H1 (cell line): ENCODE data around the gene GLP1R. TPM values are rescaled to one million over a fixed set of nuclear protein-coding genes. Genes with fewer than 3 reads are reported as not detected.

Experiments
- CTCF ChIA-PET: fragments of 300-600 bp; sonication (Branson Sonifier 250); formaldehyde crosslinking; loops from one replicate; lab custom pipeline; 2021; ENCODE audit not compliant: partially characterized antibody; lab: Charles Lee
- POLR2A ChIA-PET: fragments of 300-600 bp; sonication (Branson Sonifier 250); formaldehyde crosslinking; loops from one replicate; lab custom pipeline; 2021; ENCODE audit warnings: inconsistent platforms; ENCODE audit not compliant: partially characterized antibody; lab: Charles Lee
- DNase-seq, 2 experiments: peaks; one replicate each; pipeline versions ENCODE4 v3.0.0 to v3.0.0-alpha.2; 2010 to 2022; ENCODE audit warnings: low spot score in 2 of 2, low read depth in 1 of 2, mixed read lengths in 1 of 2
- FAIRE-seq: peaks from 2 replicates; lab custom pipeline; 2011; peaks lifted over from hg19 to GRCh38; lab: Jason Lieb, UNC
- H2AFZ ChIP-seq: 2 replicates; pipeline ENCODE4 v1.8.1; 2012; ENCODE audit warnings: low read length, inconsistent platforms
- H2AK5ac ChIP-seq: 2 replicates; pipeline ENCODE4 v1.6.1; 2013; ENCODE audit warnings: low read depth, low read length
- H2BK120ac ChIP-seq: replicated peaks from 2 replicates; pipeline ENCODE3; 2013; ENCODE audit warnings: low read depth, low read length, inconsistent platforms
- H2BK12ac ChIP-seq: 2 replicates; pipeline ENCODE4 v1.6.1; 2013; ENCODE audit warnings: low read depth, low read length
- H2BK15ac ChIP-seq: 2 replicates; pipeline ENCODE4 v1.6.1; 2013; ENCODE audit warnings: low read length
- H2BK20ac ChIP-seq: 2 replicates; pipeline ENCODE4 v1.6.1; 2013; ENCODE audit warnings: low read length
- H2BK5ac ChIP-seq: 2 replicates; pipeline ENCODE4 v1.6.1; 2013; ENCODE audit warnings: low read depth, low read length
- H3K14ac ChIP-seq: 2 replicates; pipeline ENCODE4 v1.6.1; 2013; ENCODE audit warnings: inconsistent platforms; ENCODE audit not compliant: insufficient read length
- H3K18ac ChIP-seq: 2 replicates; pipeline ENCODE4 v1.6.1; 2013; ENCODE audit warnings: low read length; ENCODE audit errors: extremely low read depth
- H3K23ac ChIP-seq: 2 replicates; pipeline ENCODE4 v1.6.1; 2013; ENCODE audit warnings: inconsistent platforms; ENCODE audit not compliant: insufficient read length
- H3K23me2 ChIP-seq: 2 replicates; pipeline ENCODE4 v1.6.1; 2013; ENCODE audit warnings: low read depth, low read length
- H3K27ac ChIP-seq: 2 replicates; pipeline ENCODE4 v1.6.1; 2011; ENCODE audit warnings: low read depth, low read length, inconsistent platforms
- H3K27me3 ChIP-seq, 4 experiments: replicated peaks in 1 of 4; 1 replicate in 1 of 4; 2 replicates in 3 of 4; pipeline versions ENCODE4 v1.6.1 to v1.8.1; 2011 to 2013; ENCODE audit warnings: low read length in 3 of 4, mild to moderate bottlenecking in 3 of 4, inconsistent platforms in 2 of 4, mixed read lengths in 2 of 4, moderate library complexity in 1 of 4; ENCODE audit not compliant: control insufficient read depth in 3 of 4, insufficient read depth in 3 of 4; ENCODE audit errors: extremely low read depth in 1 of 4
- H3K36me3 ChIP-seq, 4 experiments: 2 replicates each; pipeline versions ENCODE4 v1.6.1 to v1.8.1; 2011 to 2013; ENCODE audit warnings: mild to moderate bottlenecking in 4 of 4, low read length in 3 of 4, moderate library complexity in 2 of 4, control low read depth in 1 of 4, inconsistent platforms in 1 of 4; ENCODE audit not compliant: insufficient read depth in 4 of 4, control insufficient read depth in 2 of 4
- H3K4ac ChIP-seq: replicated peaks from 2 replicates; pipeline ENCODE3; 2013; ENCODE audit warnings: low read length, low read depth, mixed read lengths, inconsistent platforms; ENCODE audit not compliant: insufficient read length
- H3K4me1 ChIP-seq, 4 experiments: replicated peaks in 1 of 4; 1 replicate in 1 of 4; 2 replicates in 3 of 4; pipeline versions ENCODE4 v1.6.1 to v1.8.1; 2011 to 2013; ENCODE audit warnings: low read length in 3 of 4, inconsistent platforms in 2 of 4, mixed read lengths in 1 of 4; ENCODE audit not compliant: insufficient read depth in 4 of 4, control insufficient read depth in 3 of 4
- H3K4me2 ChIP-seq, 2 experiments: 2 replicates each; pipeline versions ENCODE4 v1.6.1 to v1.8.1; 2011 to 2013; ENCODE audit warnings: low read depth in 2 of 2, low read length in 2 of 2, control low read depth in 1 of 2, inconsistent platforms in 1 of 2, mild to moderate bottlenecking in 1 of 2; ENCODE audit not compliant: insufficient read depth in 1 of 2
- H3K4me3 ChIP-seq, 4 experiments: fragments of 200-600, 300-600 bp in 1 of 4; sonication (generic), shearing (Covaris generic), sonication (Bioruptor Twin) in 1 of 4; 2 replicates each; pipeline versions ENCODE4 v1.5.1 to v1.8.1; 2011 to 2016; ENCODE audit warnings: low read length in 4 of 4, low read depth in 3 of 4, control low read depth in 2 of 4, inconsistent platforms in 2 of 4, mild to moderate bottlenecking in 2 of 4, mixed read lengths in 1 of 4, moderate library complexity in 1 of 4; ENCODE audit not compliant: insufficient read depth in 2 of 4; ENCODE audit errors: extremely low read depth in 1 of 4
- H3K56ac ChIP-seq: replicated peaks from 2 replicates; pipeline ENCODE3; 2013; ENCODE audit warnings: low read depth, mild to moderate bottlenecking, mixed read lengths, low read length, inconsistent platforms; ENCODE audit not compliant: insufficient read length
- H3K79me1 ChIP-seq: 2 replicates; pipeline ENCODE4 v1.6.1; 2013; ENCODE audit warnings: low read depth, low read length, control low read depth
- H3K79me2 ChIP-seq, 2 experiments: 2 replicates each; pipeline versions ENCODE4 v1.6.1 to v1.8.1; 2012 to 2013; ENCODE audit warnings: low read length in 2 of 2, mild to moderate bottlenecking in 2 of 2, inconsistent platforms in 1 of 2; ENCODE audit not compliant: insufficient read depth in 2 of 2, control insufficient read depth in 1 of 2
- H3K9ac ChIP-seq, 4 experiments: replicated peaks in 1 of 4; 1 replicate in 1 of 4; 2 replicates in 3 of 4; pipeline versions ENCODE4 v1.6.1 to v1.8.1; 2011 to 2013; ENCODE audit warnings: low read depth in 3 of 4, low read length in 3 of 4, control low read depth in 2 of 4, mild to moderate bottlenecking in 2 of 4, moderate library complexity in 2 of 4, inconsistent platforms in 1 of 4; ENCODE audit errors: extremely low read depth in 1 of 4
- H3K9me3 ChIP-seq, 2 experiments: 2 replicates each; pipeline versions ENCODE4 v1.6.1 to v1.8.1; 2012 to 2013; ENCODE audit warnings: mild to moderate bottlenecking in 2 of 2, moderate library complexity in 2 of 2, control low read depth in 1 of 2, inconsistent platforms in 1 of 2, low read depth in 1 of 2, low read length in 1 of 2, mixed read lengths in 1 of 2; ENCODE audit not compliant: insufficient read depth in 2 of 2
- H4K20me1 ChIP-seq, 2 experiments: replicated peaks in 1 of 2; 2 replicates each; pipeline versions ENCODE3 to v1.8.1; 2011 to 2013; ENCODE audit warnings: inconsistent platforms in 2 of 2, low read length in 2 of 2, mild to moderate bottlenecking in 1 of 2; ENCODE audit not compliant: insufficient read depth in 2 of 2, control insufficient read depth in 1 of 2
- H4K5ac ChIP-seq: 2 replicates; pipeline ENCODE4 v1.6.1; 2013; ENCODE audit warnings: low read length, low read depth, mixed read lengths, inconsistent platforms; ENCODE audit not compliant: insufficient read length
- H4K8ac ChIP-seq: 2 replicates; pipeline ENCODE4 v1.8.0; 2013; ENCODE audit warnings: mild to moderate bottlenecking, moderate library complexity, low read length, inconsistent platforms; ENCODE audit not compliant: insufficient read depth; ENCODE audit errors: extremely low read depth
- H4K91ac ChIP-seq: replicated peaks from 2 replicates; pipeline ENCODE3; 2013; ENCODE audit warnings: low read length, mixed read lengths, inconsistent platforms; ENCODE audit not compliant: insufficient read length
- BCL11A ChIP-seq, 2 experiments: IDR thresholded peaks; one replicate each; pipeline ENCODE4 v1.6.1; 2011; ENCODE audit warnings: low read depth in 2 of 2, low read length in 2 of 2, mild to moderate bottlenecking in 2 of 2
- CBX5 ChIP-seq: fragments of 300-800, 300-1000 bp; sonication (generic); IDR thresholded peaks from 2 replicates; pipeline ENCODE4 v1.7.1; 2016; ENCODE audit warnings: antibody characterized with exemption, low read length, low read depth
- CHD2 ChIP-seq: IDR thresholded peaks from 2 replicates; pipeline ENCODE4 v1.6.1; 2012; ENCODE audit warnings: low read length, improper control_type of control experiment
- FOSL1 ChIP-seq: IDR thresholded peaks from 2 replicates; pipeline ENCODE4 v1.6.1; 2011; ENCODE audit warnings: mild to moderate bottlenecking, low read depth, low read length, moderate library complexity; ENCODE audit not compliant: insufficient read depth
- RNF2 ChIP-seq: fragments of 200-900, 300-1000 bp; sonication (generic); IDR thresholded peaks from 2 replicates; pipeline ENCODE4 v1.7.1; 2016; ENCODE audit warnings: borderline replicate concordance, low read depth, mild to moderate bottlenecking, antibody characterized with exemption, low read length; ENCODE audit not compliant: poor library complexity, severe bottlenecking; ENCODE audit errors: missing control alignments
- SAP30 ChIP-seq: fragments of 300-600 bp; sonication (generic); IDR thresholded peaks from 2 replicates; pipeline ENCODE4 v1.7.1; 2012; ENCODE audit warnings: low read length, moderate library complexity, mild to moderate bottlenecking, inconsistent platforms; ENCODE audit not compliant: insufficient read depth, insufficient replicate concordance
- SP4 ChIP-seq: IDR thresholded peaks from 2 replicates; pipeline ENCODE4 v1.6.1; 2012; ENCODE audit warnings: low read length, inconsistent platforms
- TAF1 ChIP-seq: IDR thresholded peaks from 2 replicates; pipeline ENCODE4 v1.6.1; 2011; ENCODE audit warnings: mild to moderate bottlenecking, low read depth, low read length
- WGBS, 2 experiments: shearing (Covaris generic) in 1 of 2; methylation state at CpG; one replicate each; pipeline versions ENCODE4 v1.1.6 to v1.1.7; 2013 to 2015; ENCODE audit warnings: low lambda C conversion rate in 2 of 2, mixed read lengths in 2 of 2, inconsistent platforms in 1 of 2, low coverage in 1 of 2, missing lambda C conversion rate in 1 of 2; ENCODE audit not compliant: insufficient replicate concordance in 2 of 2, insufficient coverage in 1 of 2, insufficient read length in 1 of 2; ENCODE audit errors: extremely low coverage in 1 of 2, missing lambda C conversion rate in 1 of 2; 5-methylcytosine and 5-hydroxymethylcytosine counted together
- polyA plus RNA-seq, 7 experiments: library from polyadenylated mRNA; depleted of rRNA in 3 of 7; stranded (reverse) in 5 of 7; unstranded in 2 of 7; fragments of >200 nt in 5 of 7; fragments of 200-250 nt in 2 of 7; gene quantifications; 1 replicate in 5 of 7; 2 replicates in 1 of 7; 4 replicates in 1 of 7; pipeline versions ENCODE4 v1.2.1 to v1.2.3, GENCODE V29; 2011 to 2013; ENCODE audit warnings: missing spikeins in 2 of 7, mixed read lengths in 2 of 7
- total RNA-seq: library from RNA; stranded (reverse); fragmentation: NEBNext Ultra II Directional; extraction: Animal tissue kit (Norgen Biotek cat#: 25700); gene quantifications from 2 replicates; pipeline ENCODE4 v1.2.1, GENCODE V29; 2021

GLP1R gene
- total and polyA plus RNA-seq, 2 of the 8 experiments (the other 6 are each of a cell fraction or from before 2014, with no cell fraction given), result 2.6 to 2.7 TPM

- no peak overlapping the region for H2BK5ac ChIP-seq
- no peaks in the 10 kb centered on the region; the same call in 1 of the 2 replicates for H3K23me2 ChIP-seq
- peak overlapping the region; percentile 43; the same call in 1 of the 2 replicates for H2BK12ac ChIP-seq
- no peak overlapping the region for H3K18ac ChIP-seq
- no peak overlapping the region for H2AK5ac ChIP-seq
- no peak overlapping the region for H2AFZ ChIP-seq
- H2BK120ac ChIP-seq, result no peak overlapping the region
- WGBS, 2 experiments, result 91% methylated on average over 7 of the region's 7 CpGs; no CpG with 5 or more reads in 1 of the 2 experiments
- ChIA-PET CTCF (interaction anchor here (0.7 to 12.5 kb wide), 15 partner anchors 10 to 220 kb away, joined by 3 to 153 read pairs (median 4); no protein-coding TSS in a partner anchor), POLR2A (no interaction called here)
- DNase-seq (no peak), FAIRE-seq (no peak)
- H3K36me3 ChIP-seq, result no peaks in the 10 kb centered on the region
- H3K14ac ChIP-seq, result no peak overlapping the region
- H2BK15ac ChIP-seq, result no peak overlapping the region
- H3K9me3 ChIP-seq, result no peaks in the 10 kb centered on the region
- no peak for TF ChIP-seq CBX5
- no peak for TF ChIP-seq CHD2
- TF ChIP-seq RNF2, result no peak
- TF ChIP-seq SP4, result no peak
- TF ChIP-seq FOSL1, result no peak
- TF ChIP-seq TAF1, result no peak
- no peak for TF ChIP-seq BCL11A (IDR thresholded peaks at IDR 0.05; ENCODE audit: low read depth in 2 of 2, low read length in 2 of 2)
- no peak for TF ChIP-seq SAP30
- no peak overlapping the region for H3K9ac ChIP-seq
- peaks cover 6 to 29% (median 14%) of the 10 kb centered on the region in 4 experiments for H3K4me1 ChIP-seq
- H4K20me1 ChIP-seq, result no peaks in the 10 kb centered on the region
- H3K79me2 ChIP-seq, result no peaks in the 10 kb centered on the region
- H4K91ac ChIP-seq, result no peak overlapping the region
- H3K27me3 ChIP-seq, result no peaks in the 10 kb centered on the region
- no peak overlapping the region for H3K4me3 ChIP-seq
- H3K56ac ChIP-seq, result no peak overlapping the region
- no peak overlapping the region for H3K23ac ChIP-seq
- no peak overlapping the region for H4K5ac ChIP-seq
- H2BK20ac ChIP-seq, result 0 out of 2 replicates have a peak overlapping the region, but pooled peaks have one; percentile 48
- no peak overlapping the region for H4K8ac ChIP-seq
- H3K4ac ChIP-seq, result no peak overlapping the region
- H3K27ac ChIP-seq, result no peak overlapping the region
- no peak overlapping the region for H3K4me2 ChIP-seq
- H3K79me1 ChIP-seq, result no peaks in the 10 kb centered on the region
These were observed 37.7 kb downstream of the GLP1R start for GRCh38 chr6:39086294-39086693.
